ENCODE results near the gene HM13. TPM values are rescaled to one million over a fixed set of nuclear protein-coding genes. Genes with fewer than 3 reads are reported as not detected.

HM13 gene
- polyA plus RNA-seq, 1 donor (not counting 4 experiments of a cell fraction or from before 2014, with no cell fraction given), result 127 TPM

- H3K4me2 ChIP-seq (ENCODE audit: control insufficient read depth, extremely low read depth, insufficient read depth, low read depth, low read length), result no peak overlapping the region
- H3K27ac ChIP-seq (ENCODE audit: control insufficient read depth, insufficient read depth, low read length), result no peak overlapping the region
- DNase-seq (ENCODE audit: low read depth, low spot score), result no peak
- H4K20me1 ChIP-seq (ENCODE audit: control insufficient read depth, extremely low read depth, insufficient read depth, low read length), result no peaks in the 10 kb centered on the region
- H3K79me2 ChIP-seq (ENCODE audit: control insufficient read depth, insufficient read depth, low read length), result no peaks in the 10 kb centered on the region
- no peaks in the 10 kb centered on the region for H3K9me3 ChIP-seq (ENCODE audit: control insufficient read depth, low read depth, low read length)
- no peak for FAIRE-seq
- H3K36me3 ChIP-seq (ENCODE audit: control insufficient read depth in 2 of 2, extremely low read depth in 1 of 2, insufficient read depth in 2 of 2, low read length in 2 of 2), result no peaks in the 10 kb centered on the region
- peaks cover 2% of the 10 kb centered on the region for H3K4me1 ChIP-seq (ENCODE audit: control insufficient read depth, extremely low read depth, insufficient read depth, low read length)
- dilution Hi-C loops (cut with MboI; ENCODE audit: extremely low pct_ligation_motif_present, low sequenced_read_pairs), result no loop called here
- no peak overlapping the region for H2AFZ ChIP-seq (ENCODE audit: control insufficient read depth, low read length)
- no peak for TF ChIP-seq EZH2 (IDR thresholded peaks at IDR 0.05; ENCODE audit: low read length)
- TF ChIP-seq CTCF (optimal IDR thresholded peaks at IDR 0.05 in 1 of 3, IDR thresholded peaks at IDR 0.05 in 1 of 3, conservative IDR thresholded peaks at IDR 0.05 in 1 of 3; ENCODE audit: extremely low read depth in 1 of 3, insufficient read depth in 2 of 3, low read length in 3 of 3), result no peak
- no peak overlapping the region for H3K4me3 ChIP-seq (ENCODE audit: control insufficient read depth in 2 of 3, extremely low read depth in 1 of 3, insufficient read depth in 2 of 3, low read depth in 1 of 3, low read length in 3 of 3)
- H3K9ac ChIP-seq (ENCODE audit: control insufficient read depth, extremely low read depth, insufficient read depth, low read length), result no peak overlapping the region
- H3K27me3 ChIP-seq (ENCODE audit: control insufficient read depth, extremely low read depth, insufficient read depth, low read length), result no peaks in the 10 kb centered on the region
- H3K9me1 ChIP-seq (ENCODE audit: control insufficient read depth, extremely low read depth, insufficient read depth, low read length), result no peaks in the 10 kb centered on the region
These were observed 103.3 kb downstream of the HM13 start for GRCh38 chr20:31617432-31618104.

Small RNA genes lying within 50 kb of the gene (small RNA-seq; reads per million reads assigned to genes)
- gene MIR3193 (ENCODE audit: insufficient read length in 3 of 3, low read depth in 3 of 3, low replicate concordance in 1 of 3), result 0 reads per million in 3 experiments

Other genes starting within 250 kb of the HM13 start
- gene DEFB116, start 205.9 kb upstream of the HM13 start, polyA plus RNA-seq, result not detected in 3 replicates
- gene DEFB118, start 145.8 kb upstream of the HM13 start, polyA plus RNA-seq, result not detected in 3 replicates
- not detected in 3 replicates for gene DEFB119, start 123.9 kb upstream of the HM13 start, polyA plus RNA-seq
- not detected in 3 replicates for gene DEFB121, start 108.2 kb upstream of the HM13 start, polyA plus RNA-seq
- gene DEFB123, start 73.8 kb upstream of the HM13 start, polyA plus RNA-seq, result not detected in 3 replicates
- not detected in 3 replicates for gene DEFB124, start 39.3 kb upstream of the HM13 start, polyA plus RNA-seq
- gene REM1, start 39.2 kb upstream of the HM13 start, polyA plus RNA-seq, result not detected in 3 replicates
- gene ID1, start 90.8 kb downstream of the HM13 start, polyA plus RNA-seq, result 24.4 to 40.8 TPM (median 33.0 TPM) in 3 replicates
- gene COX4I2, start 123.5 kb downstream of the HM13 start, polyA plus RNA-seq, result not detected in 3 replicates
- 90.0 to 142 TPM (median 109 TPM) in 3 replicates for gene BCL2L1, start 208.4 kb downstream of the HM13 start, polyA plus RNA-seq
- 7.1 to 32.5 TPM (median 31.5 TPM) in 3 replicates for gene TPX2, start 224.8 kb downstream of the HM13 start, polyA plus RNA-seq